ENCODE results near the gene CEP68. TPM values are rescaled to one million over a fixed set of nuclear protein-coding genes. Genes with fewer than 3 reads are reported as not detected.
"Not testable (repeated sequence)": the region's sequence is repeated elsewhere in the genome, so short reads cannot be mapped to it uniquely, and the experiment has no call there.

The CEP68 gene
- total RNA-seq, 4 donors from 2014 or later = 18.5 to 27.5 (median 25.3) TPM

DNA sequence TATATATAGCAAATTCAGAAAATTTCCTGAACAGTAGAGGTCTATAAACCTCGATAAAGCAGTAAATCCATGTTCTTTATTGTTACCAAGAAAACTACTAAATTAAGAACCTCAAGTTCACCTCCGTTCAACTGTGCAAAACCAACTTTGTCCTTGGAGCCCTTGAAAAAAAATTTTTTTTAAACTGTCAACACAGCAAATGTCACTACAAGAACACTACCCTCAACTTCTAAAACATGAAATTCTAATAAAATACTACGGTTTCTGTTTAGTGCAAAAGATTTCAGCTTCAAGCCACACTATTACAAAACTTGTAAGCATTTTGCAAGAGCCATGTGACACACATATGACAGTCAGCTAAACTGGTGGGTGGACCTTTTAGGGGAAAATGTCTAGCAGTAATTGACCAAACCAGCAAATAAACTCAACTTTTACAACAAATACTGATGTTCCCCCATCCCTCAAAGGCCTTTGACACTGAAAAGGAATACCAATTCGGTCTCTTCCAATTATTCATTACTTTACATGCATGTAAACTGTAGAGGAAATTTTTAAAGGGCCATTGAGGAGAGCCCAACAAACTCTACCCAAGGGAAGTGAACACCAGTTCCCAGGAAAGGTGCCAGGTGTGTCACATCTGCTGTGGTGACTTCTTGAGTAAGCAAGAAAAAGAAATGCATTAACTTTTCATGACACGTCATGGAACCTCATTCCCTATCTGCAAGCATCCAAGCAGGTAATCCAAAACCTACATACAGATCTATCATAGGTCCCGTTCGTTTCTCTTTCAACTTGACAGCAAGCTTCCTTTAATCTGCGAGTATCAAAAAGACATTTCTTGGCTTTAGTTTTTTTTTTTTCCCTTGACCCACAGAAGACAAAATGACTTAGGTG, 72.3 kb downstream of the CEP68 start:
- H3K4me3 ChIP-seq (ENCODE audit: low read depth, poor library complexity, severe bottlenecking) = peak overlapping the region; percentile 88
- DNase-seq (ENCODE audit: low spot score in 2 of 2) = peak in 1 of 2 donors; percentile 63
- WGBS, 2 donors = 8 to 9% methylated on average over 8 of the region's 8 CpGs
- intact Hi-C loops (cut with DNase I; ENCODE audit: low total_unique reads) = no loop called here
- TF ChIP-seq, protein P1, sequence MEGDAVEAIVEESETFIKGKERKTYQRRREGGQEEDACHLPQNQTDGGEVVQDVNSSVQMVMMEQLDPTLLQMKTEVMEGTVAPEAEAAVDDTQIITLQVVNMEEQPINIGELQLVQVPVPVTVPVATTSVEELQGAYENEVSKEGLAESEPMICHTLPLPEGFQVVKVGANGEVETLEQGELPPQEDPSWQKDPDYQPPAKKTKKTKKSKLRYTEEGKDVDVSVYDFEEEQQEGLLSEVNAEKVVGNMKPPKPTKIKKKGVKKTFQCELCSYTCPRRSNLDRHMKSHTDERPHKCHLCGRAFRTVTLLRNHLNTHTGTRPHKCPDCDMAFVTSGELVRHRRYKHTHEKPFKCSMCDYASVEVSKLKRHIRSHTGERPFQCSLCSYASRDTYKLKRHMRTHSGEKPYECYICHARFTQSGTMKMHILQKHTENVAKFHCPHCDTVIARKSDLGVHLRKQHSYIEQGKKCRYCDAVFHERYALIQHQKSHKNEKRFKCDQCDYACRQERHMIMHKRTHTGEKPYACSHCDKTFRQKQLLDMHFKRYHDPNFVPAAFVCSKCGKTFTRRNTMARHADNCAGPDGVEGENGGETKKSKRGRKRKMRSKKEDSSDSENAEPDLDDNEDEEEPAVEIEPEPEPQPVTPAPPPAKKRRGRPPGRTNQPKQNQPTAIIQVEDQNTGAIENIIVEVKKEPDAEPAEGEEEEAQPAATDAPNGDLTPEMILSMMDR (IDR thresholded peaks at IDR 0.05) = no peak
- TF ChIP-seq POLR2A (IDR thresholded peaks at IDR 0.05) = no peak

DNA sequence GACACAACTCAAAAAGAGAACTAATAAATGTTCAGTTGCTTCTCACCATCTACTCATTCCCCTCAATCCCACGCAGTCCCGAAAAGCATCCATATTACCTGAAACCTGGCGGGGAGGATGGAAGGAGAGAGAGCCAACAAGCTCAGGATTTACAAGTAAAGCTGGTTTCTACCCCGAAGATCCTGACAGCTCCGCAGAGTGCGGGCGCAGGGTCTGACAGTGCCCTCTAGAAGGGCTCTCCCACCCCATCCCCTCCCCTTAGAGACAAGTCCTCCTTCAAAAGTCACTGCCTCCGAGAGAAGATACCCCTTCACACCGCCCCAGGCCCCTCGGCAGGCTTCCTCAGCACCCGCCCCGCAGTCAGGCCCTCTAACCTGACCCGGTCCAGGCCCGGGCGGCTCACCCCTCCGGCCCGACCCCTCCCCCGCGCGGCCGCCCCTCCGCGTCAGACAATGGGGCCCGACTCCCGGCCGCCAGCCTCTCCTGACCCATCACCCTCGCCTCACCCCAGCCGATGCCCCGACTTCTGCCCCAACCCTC, 73.1 kb downstream of the CEP68 start:
- intact Hi-C loops (cut with DNase I; ENCODE audit: low total_unique reads) = no loop called here
- H3K4me3 ChIP-seq (ENCODE audit: low read depth, poor library complexity, severe bottlenecking) = peak overlapping the region; percentile 88
- peak; percentile 59 to 94 for DNase-seq (ENCODE audit: low spot score in 2 of 2)
- 0% methylated on average over 13 to 29 of the region's 29 CpGs for WGBS, 2 donors
- TF ChIP-seq POLR2A (IDR thresholded peaks at IDR 0.05) = no peak
- TF ChIP-seq, protein P1 (IDR thresholded peaks at IDR 0.05) = peak in 1 of 3 donors; percentile 24

GRCh38 chr2:65129826-65130663, 73.8 kb downstream of the CEP68 start, which contains the start of gene RAB1A:
Gene RAB1A, minus strand, starts transcription at chr2:65130106. Its CDS starts 191 bp downstream, at chr2:65129915.
- 0 to 1% methylated on average over 50 to 53 of the region's 76 CpGs for WGBS, 2 donors
- peak; percentile 99 to 100 for DNase-seq (ENCODE audit: low spot score in 2 of 2)
- intact Hi-C loops (cut with DNase I; ENCODE audit: low total_unique reads) = no loop called here
- TF ChIP-seq POLR2A (IDR thresholded peaks at IDR 0.05) = peak in 1 of 2 donors; percentile 88
- TF ChIP-seq, protein P1 (IDR thresholded peaks at IDR 0.05) = no peak
- peak within 1 kb of the TSS; percentile 88 for H3K4me3 ChIP-seq (ENCODE audit: low read depth, poor library complexity, severe bottlenecking)

DNA sequence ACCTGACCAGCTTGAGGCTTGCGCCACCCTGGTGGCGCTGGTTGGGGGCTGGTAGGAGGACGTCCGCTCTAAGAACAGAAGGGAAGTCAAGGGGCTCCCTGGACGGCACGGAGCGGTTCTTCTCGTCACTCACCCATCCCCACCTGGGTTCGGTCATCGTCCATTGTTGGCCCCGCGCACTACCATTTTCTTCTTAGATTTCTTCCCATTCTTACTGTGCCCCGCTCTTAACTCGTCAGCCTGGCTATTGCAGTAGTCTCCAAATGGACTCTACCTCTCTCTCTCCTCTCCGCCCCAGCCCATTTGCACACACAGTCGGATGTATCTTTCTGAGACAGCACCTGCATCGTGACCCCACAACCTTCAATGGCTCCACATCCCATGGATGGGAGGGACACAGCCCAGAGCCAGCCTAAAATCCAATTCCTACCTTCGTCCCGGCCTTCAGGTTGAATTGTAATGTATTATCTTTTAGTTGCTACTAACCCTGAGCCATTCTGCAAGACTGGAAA, 74.5 kb downstream of the CEP68 start:
- intact Hi-C loops (cut with DNase I; ENCODE audit: low total_unique reads) = no loop called here
- TF ChIP-seq, protein P1 (IDR thresholded peaks at IDR 0.05) = no peak
- no peak for TF ChIP-seq POLR2A (IDR thresholded peaks at IDR 0.05)
- peak overlapping the region; percentile 30 for H3K4me3 ChIP-seq (ENCODE audit: low read depth, poor library complexity, severe bottlenecking)
- WGBS, 2 donors = 14 to 19% methylated on average over 15 to 19 of the region's 19 CpGs
- no peak for DNase-seq (ENCODE audit: low spot score in 2 of 2)

- H3K4me3 ChIP-seq (ENCODE audit: low read depth, poor library complexity, severe bottlenecking); DNase-seq (ENCODE audit: low spot score in 2 of 2); intact Hi-C loops (cut with DNase I; ENCODE audit: low total_unique reads): not testable (repeated sequence)
- 85 to 93% methylated on average over 15 of the region's 15 CpGs for WGBS, 2 donors
These were observed 76.7 kb downstream of the CEP68 start for GRCh38 chr2:65132930-65133329.
